ENCODE results near the gene SIGLEC12.
"Not testable (repeated sequence)": the region's sequence is repeated elsewhere in the genome, so short reads cannot be mapped to it uniquely, and the experiment has no call there.

SIGLEC12 gene

GRCh38 chr19:51479531-51480331 lies 21.9 kb downstream of the SIGLEC12 start:
- DNase-seq, result no peak

GRCh38 chr19:51478381-51479234 lies 23.0 kb downstream of the SIGLEC12 start, which contains the start of gene CEACAM18:
Gene CEACAM18 (plus strand): TSS chr19:51478539.
- no peak for DNase-seq

- no peak for DNase-seq
These were observed 24.3 kb downstream of the SIGLEC12 start for GRCh38 chr19:51477344-51477743.

- DNase-seq, result no peak
These were observed 25.4 kb downstream of the SIGLEC12 start for GRCh38 chr19:51476164-51476563.

GRCh38 chr19:51473009-51473707 lies 28.4 kb downstream of the SIGLEC12 start:
- peak; percentile 25 for DNase-seq

GRCh38 chr19:51472607-51473006 lies 29.0 kb downstream of the SIGLEC12 start:
- DNase-seq, result no peak

GRCh38 chr19:51471527-51471926 lies 30.1 kb downstream of the SIGLEC12 start:
- DNase-seq, result no peak

GRCh38 chr19:51470966-51471365 lies 30.6 kb downstream of the SIGLEC12 start:
- no peak for DNase-seq

GRCh38 chr19:51469629-51470028 lies 32.0 kb downstream of the SIGLEC12 start:
- no peak for DNase-seq

- DNase-seq, result no peak
These were observed 32.4 kb downstream of the SIGLEC12 start for GRCh38 chr19:51469162-51469561.

- DNase-seq, result no peak
These were observed 33.1 kb downstream of the SIGLEC12 start for GRCh38 chr19:51468545-51468920.

- no peak for DNase-seq
These were observed 33.6 kb downstream of the SIGLEC12 start for GRCh38 chr19:51467864-51468544.

GRCh38 chr19:51466723-51467122 lies 34.9 kb downstream of the SIGLEC12 start:
- DNase-seq, result no peak

GRCh38 chr19:51463976-51464581 lies 37.5 kb downstream of the SIGLEC12 start:
- DNase-seq, result not testable (repeated sequence)

- DNase-seq, result no peak
These were observed 38.9 kb downstream of the SIGLEC12 start for GRCh38 chr19:51462681-51463080.

- DNase-seq, result no peak
These were observed 39.3 kb downstream of the SIGLEC12 start for GRCh38 chr19:51462276-51462675.

GRCh38 chr19:51461723-51462161 lies 39.9 kb downstream of the SIGLEC12 start:
- no peak for DNase-seq

GRCh38 chr19:51460164-51460992 lies 41.2 kb downstream of the SIGLEC12 start:
- DNase-seq, result peak; percentile 4

- no peak for DNase-seq
These were observed 42.6 kb downstream of the SIGLEC12 start for GRCh38 chr19:51458899-51459505.

- DNase-seq, result no peak
These were observed 43.5 kb downstream of the SIGLEC12 start, which contains the start of gene SIGLEC8 for GRCh38 chr19:51458051-51458645. Gene SIGLEC8 (minus strand): TSS chr19:51458454. CDS start chr19:51458387, 67 bp downstream.
